ENCODE data around the gene AGAP3.
A peak's percentile ranks its signal among the peaks of the same experiment; 100 is the strongest.

AGAP3 gene

DNA sequence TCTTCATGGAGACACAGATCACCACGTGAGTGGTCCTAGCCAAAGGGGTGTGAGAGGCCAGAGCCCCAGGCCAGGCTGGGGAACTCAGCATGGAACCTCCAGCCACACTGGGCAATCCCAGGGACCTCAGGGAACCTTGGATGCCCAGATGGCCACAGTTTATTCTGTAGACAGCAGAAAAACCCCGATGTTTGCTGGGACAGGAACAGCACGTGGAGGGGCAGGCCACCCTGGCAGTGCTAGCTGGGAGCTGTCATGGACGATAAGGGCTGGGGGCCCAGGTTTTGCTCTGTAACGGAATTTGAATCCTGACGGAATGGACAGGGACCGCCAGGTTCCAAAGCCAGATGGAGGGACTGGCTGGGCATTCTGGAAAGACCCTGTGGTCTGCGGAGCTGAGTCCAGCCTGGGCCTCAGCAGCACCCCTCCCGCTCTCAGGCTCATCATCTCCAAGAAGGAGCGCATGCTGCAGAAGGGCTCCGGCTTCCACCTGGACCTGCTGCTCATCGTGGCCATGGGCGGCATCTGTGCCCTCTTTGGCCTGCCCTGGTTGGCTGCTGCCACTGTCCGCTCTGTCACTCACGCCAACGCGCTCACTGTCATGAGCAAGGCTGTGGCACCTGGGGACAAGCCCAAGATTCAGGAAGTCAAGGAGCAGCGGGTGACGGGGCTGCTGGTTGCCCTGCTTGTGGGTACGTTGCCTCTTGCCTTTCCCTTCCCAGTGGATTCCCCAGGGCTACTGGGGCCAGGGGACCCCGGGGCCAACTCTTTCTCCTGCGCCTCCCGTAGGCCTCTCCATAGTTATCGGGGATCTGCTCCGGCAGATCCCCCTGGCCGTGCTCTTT is 11.2 kb upstream of the AGAP3 start:
- no peak for DNase-seq (ENCODE audit: low read depth)

DNA sequence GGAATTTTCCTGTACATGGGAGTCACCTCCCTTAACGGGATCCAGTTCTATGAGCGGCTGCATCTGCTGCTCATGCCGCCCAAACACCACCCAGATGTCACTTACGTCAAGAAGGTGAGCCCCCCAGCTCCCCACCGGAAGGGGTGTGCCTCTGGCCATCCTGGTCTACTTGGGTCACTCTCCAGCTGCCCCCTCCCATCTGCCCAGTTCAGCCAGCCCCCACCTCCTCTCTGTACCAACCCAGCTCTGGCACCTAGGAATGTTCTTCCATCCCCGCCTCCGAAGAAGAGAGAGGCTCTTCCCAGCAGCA is 10.7 kb upstream of the AGAP3 start:
- no peak for DNase-seq (ENCODE audit: low read depth)

- DNase-seq (ENCODE audit: low read depth) = no peak
Measured at GRCh38 chr7:151075978-151076426, 10.3 kb upstream of the AGAP3 start.

- no peak for DNase-seq (ENCODE audit: low read depth)
Measured at GRCh38 chr7:151076863-151077704, 9.2 kb upstream of the AGAP3 start.

GRCh38 chr7:151077705-151078232 is 8.5 kb upstream of the AGAP3 start:
- DNase-seq (ENCODE audit: low read depth) = no peak

DNA sequence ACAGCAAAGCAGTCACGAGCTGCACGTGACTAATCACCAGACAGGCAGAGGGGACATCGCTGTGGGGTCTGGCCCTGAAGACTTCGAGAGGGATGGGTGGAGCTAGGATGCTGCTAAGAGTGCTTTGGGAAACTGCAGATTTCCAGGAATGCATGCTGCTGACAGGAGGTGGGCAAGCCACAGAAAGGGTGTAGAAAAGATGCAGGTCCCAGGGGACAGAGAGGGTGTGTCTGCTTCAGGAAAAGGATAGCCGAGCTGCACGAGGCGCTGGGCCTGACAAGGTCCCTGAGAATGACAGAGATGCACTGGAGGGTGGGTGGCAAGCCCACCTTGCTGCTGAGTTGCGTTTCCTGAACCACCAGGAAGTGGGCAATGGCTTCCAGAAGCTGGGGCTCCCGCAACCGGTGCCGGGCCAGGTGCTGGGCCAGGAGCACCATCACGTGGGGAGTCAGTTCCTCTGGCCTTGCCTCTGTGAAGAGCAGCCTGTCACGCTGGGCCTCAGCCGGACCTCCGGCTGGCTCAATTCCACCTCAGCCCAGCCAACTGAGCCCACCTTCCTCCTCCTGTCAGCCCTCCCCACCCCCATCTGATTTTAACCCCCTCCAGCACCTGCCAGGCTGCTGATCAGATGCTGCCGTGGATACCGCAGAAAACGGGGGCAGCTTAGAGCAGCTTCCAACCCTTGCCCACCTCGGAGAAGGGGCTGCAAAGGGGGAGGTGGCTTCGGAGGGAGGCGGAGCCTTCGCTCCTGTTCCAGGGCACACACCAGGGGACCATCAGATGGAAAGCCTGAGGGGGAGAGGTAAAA is 7.8 kb upstream of the AGAP3 start:
- no peak for DNase-seq (ENCODE audit: low read depth)

- no peak for DNase-seq (ENCODE audit: low read depth)
Measured at GRCh38 chr7:151079199-151079910, 6.9 kb upstream of the AGAP3 start.

- peak; percentile 67 for DNase-seq (ENCODE audit: low read depth)
Measured at GRCh38 chr7:151080067-151080521, 6.2 kb upstream of the AGAP3 start.

DNA sequence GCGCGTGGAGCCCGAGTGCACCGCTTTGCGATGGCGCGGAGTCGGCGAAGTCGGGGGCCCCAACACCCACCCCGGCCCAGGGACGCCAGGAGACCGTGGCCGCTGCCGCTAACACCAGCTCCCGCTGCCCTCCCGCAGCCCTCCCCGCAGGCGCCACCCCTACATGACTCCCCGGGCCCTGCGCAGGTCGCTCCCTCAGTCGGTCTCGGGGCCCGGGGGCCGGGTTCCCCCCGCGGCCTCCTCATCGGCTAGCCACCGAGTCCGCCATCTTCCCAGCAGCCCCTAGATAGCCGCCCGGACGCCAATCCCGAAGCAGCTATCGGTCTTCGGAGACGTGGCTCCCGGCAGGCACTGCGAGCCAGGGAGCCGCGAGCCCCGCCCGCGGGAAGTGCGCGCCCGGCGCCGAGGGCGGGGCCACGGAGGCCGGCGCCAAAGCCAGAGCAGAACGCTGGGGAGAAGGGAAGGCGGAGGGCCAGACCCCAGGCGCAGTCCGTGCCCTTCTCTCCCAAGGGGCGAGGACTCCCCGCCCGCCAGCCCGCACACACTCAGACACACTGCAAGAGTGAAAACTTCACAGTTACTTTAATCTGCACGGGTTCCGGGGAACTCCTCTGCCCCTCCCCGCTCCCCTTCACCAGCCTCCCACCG is 5.6 kb upstream of the AGAP3 start, which contains the start of gene FASTK:
Gene FASTK, minus strand, starts transcription at position 288 of the 648 bp plus-strand sequence. Its CDS starts 43 bp downstream, at position 245.
- DNase-seq (ENCODE audit: low read depth) = peak; percentile 95

DNA sequence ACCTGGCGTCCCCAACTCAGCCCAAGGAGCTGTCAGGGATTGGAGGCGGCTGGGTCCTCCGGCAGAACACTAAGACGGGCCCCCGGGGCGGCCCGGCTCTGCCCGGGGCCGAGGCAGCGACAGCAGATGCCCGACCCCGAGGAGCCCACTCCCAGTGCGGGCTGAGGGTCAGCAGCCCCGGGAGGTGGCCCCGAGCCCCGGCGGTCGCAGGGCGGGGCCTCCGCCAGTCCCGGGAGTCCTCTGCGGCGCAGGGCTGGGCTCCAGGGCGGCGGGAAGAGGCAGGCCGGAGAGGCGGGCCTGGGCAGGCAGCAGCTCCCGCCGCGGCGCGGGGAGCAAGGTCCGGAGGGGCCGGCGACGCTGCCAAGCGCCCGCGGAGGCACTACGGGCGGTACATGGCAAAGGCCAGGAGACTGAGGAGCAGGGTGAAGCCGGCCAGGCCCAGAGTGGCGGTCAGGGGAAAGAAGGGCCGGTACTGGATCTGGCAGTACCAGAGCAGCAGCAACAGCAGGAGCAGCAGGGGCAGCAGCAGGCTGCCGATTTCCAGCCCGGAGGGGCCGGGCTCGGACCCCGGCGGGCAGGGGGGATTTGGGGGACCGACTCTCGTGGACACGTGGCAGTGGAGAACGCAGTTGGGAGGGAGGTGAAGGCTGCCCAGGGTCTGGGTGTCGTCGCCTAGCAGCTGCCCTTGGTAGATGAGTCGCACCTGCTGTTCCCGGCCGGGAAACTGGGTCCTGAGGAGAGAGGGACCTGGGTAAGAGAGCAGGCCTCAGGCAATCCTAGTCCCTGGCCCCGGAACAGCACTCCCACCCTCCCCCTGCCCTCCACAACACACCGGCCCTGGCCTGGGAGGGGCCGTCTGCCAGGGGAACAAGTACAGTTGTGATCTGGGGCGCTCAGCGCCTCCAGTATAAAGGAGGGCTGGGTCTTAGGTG is 4.8 kb upstream of the AGAP3 start:
- DNase-seq (ENCODE audit: low read depth) = no peak

DNA sequence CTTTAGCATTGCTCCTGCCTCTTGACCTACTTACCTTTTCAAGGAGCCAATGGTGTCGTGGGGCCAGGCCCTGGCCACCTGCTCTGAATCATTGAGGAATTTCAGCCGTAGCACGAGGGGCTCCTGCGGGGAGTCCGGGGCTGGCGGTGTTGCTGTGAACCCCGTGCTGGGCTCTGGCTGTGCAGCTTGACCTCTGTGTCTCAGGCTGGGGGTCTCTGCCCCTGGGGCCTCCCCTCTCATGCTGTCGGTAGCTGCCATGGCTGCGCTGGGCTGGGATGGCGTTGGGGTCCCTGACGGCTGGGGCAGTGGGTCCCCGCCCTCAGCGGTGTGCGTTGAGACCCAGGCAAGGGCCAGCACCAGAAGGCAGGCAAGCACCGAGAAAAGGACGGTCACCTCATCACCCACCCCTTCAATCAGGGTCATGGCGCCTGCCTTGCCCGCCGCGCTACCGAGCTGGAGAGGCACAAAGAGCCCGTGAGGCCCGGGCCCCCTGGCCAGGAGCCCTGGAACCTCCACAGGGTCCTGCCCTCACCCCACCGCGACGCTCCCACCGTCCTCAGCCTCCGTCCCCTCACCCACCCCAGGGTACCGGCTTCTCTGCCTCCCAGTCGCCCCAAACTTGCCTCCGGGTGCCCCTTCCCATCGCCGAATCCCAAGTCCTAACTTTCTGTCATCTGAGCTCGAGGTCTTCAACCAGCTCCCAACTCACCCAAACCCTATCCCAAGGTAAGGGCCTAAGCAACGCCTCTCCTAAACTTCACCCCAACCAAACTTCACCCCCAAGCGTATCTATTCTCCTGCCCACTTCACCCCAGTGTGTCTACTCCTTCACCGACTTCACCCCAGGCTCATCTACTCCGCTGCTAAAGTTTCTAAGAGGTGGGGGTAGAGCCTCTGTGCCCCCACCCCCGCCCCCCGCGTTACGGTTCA is 3.9 kb upstream of the AGAP3 start:
- DNase-seq (ENCODE audit: low read depth) = no peak

DNA sequence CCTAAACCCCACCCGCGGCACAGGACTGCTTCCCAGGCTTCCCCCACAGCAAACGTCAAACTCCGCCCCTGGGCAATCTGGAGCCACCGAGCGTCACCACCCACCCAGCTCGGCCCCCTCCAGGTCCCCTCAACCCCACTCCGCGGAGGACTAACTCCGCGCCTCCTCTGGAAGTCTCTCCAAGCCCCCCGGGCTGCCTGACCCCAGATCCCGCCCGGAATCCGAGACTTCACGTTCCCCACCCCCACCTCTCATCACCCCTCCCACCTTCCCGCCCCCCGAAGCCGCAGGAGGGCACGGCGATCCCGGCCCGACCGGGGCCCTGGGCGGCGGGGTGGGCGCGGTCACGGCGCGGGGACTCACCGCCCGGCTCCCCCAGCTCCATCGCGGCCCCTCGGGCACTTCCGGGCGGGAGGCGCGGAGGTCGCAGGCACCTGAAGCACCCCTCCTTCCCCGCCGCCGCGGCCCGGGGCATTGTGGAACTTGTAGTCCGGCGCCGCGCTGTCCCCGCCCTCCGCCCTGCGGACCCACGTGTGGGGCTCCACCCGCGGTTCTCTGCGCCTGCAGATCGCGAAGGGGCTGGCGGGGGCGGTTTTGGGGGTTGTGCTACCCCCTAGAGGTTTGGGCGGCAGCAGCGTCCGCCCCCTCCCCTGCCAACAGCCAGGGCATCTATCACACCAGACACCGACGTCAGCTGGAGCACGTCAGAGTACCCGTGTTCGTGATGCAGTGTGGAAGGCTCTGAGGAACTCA is 3.0 kb upstream of the AGAP3 start, which contains the start of gene TMUB1:
Gene TMUB1, minus strand, starts transcription at position 423 of the 753 bp plus-strand sequence. CDS start 930 bp downstream, outside the sequence.
- no peak for DNase-seq (ENCODE audit: low read depth)

GRCh38 chr7:151083824-151084160 is 2.5 kb upstream of the AGAP3 start:
- no peak for DNase-seq (ENCODE audit: low read depth)

DNA sequence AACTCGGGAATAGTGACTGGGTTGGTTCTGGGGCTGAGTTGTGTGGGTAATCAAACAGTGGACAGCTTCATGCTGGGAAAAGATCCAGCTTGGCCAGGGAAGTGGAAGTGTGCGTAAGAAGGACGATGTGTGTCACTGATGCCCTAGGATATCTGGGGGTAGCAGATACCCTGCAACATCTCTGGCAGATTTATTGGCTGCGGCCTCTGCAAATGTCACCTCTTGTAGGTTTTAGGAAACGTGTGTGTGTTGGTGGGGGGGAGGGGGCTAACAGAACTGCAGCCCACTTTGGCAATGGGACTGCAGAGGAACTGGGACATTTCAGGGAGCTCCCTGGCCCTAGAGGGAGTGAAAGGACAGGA is 965 bp upstream of the AGAP3 start:
- no peak for DNase-seq (ENCODE audit: low read depth)

- peak; percentile 57 for DNase-seq (ENCODE audit: low read depth)
Measured at GRCh38 chr7:151086802-151087244, 548 bp downstream of the AGAP3 start.

- peak; percentile 65 for DNase-seq (ENCODE audit: low read depth)
Measured at GRCh38 chr7:151087245-151088018, 1.2 kb downstream of the AGAP3 start.
